GM12878 (cell line): ENCODE data around the gene PRC1. TPM values are rescaled to one million over a fixed set of nuclear protein-coding genes. Genes with fewer than 3 reads are reported as not detected.

ENCODE experiments used
- ATAC-seq: fragments of 200-7000 bp; cut with Tn5 transposase; 3 replicates; pipeline ENCODE4 v1.9.1; 2020; ENCODE audit warnings: mild to moderate bottlenecking, moderate library complexity
- BruUV-seq: library from RNA; stranded (reverse); fragments of 400-500 nt; replicated peaks from 2 replicates; lab custom pipeline; 2021; lab: Mats Ljungman, UMichigan
- CTCF ChIA-PET: fragments of 300-600 bp; sonication (Branson Sonifier 250); formaldehyde crosslinking; extraction: SDS; loops from one replicate; lab custom pipeline; 2021; ENCODE audit warnings: inconsistent platforms; lab: Yijun Ruan, JAX
- POLR2A ChIA-PET: fragments of 350-600 bp; formaldehyde crosslinking; extraction: SDS; loops from one replicate; lab custom pipeline; 2021; ENCODE audit warnings: inconsistent platforms; lab: Charles Lee
- RAD21 ChIA-PET: fragments of 300-600 bp; sonication (Branson Sonifier 250); formaldehyde crosslinking; loops from one replicate; lab custom pipeline; 2023; ENCODE audit warnings: antibody characterized with exemption; ENCODE audit not compliant: unreplicated experiment; lab: Charles Lee
- SMC1A ChIA-PET: fragments of 300-600 bp; sonication (Branson Sonifier 250); formaldehyde crosslinking; loops from one replicate; lab custom pipeline; 2023; ENCODE audit not compliant: unreplicated experiment, uncharacterized antibody; lab: Charles Lee
- DNase-seq: peaks from one replicate; pipeline ENCODE4 v3.0.0-alpha.2; 2011; ENCODE audit warnings: low read depth, low spot score
- FAIRE-seq: peaks from 3 replicates; lab custom pipeline; 2011; peaks lifted over from hg19 to GRCh38; lab: Jason Lieb, UNC
- H2AFZ ChIP-seq: 2 replicates; pipeline ENCODE4 v1.6.0; 2011; ENCODE audit warnings: low read depth, low read length, control low read depth; ENCODE audit not compliant: control insufficient read depth
- H3K27ac ChIP-seq: 2 replicates; pipeline ENCODE4 v1.5.1; 2011; ENCODE audit warnings: control low read depth; ENCODE audit not compliant: control insufficient read depth, insufficient read depth
- H3K27me3 ChIP-seq, 2 experiments: replicated peaks in 1 of 2; 2 replicates each; pipeline versions ENCODE4 v1.6.0 to v1.6.1; 2011; ENCODE audit warnings: low read length in 1 of 2; ENCODE audit not compliant: control insufficient read depth in 2 of 2, insufficient read depth in 2 of 2
- H3K36me3 ChIP-seq, 2 experiments: 2 replicates each; pipeline ENCODE4 v1.5.1; 2011; ENCODE audit warnings: low read length in 1 of 2; ENCODE audit not compliant: control insufficient read depth in 2 of 2, insufficient read depth in 2 of 2
- H3K4me1 ChIP-seq: 2 replicates; pipeline ENCODE4 v1.6.1; 2011; ENCODE audit warnings: mild to moderate bottlenecking, low read length, moderate library complexity, mixed read lengths; ENCODE audit not compliant: control insufficient read depth, insufficient read depth
- H3K4me2 ChIP-seq: 2 replicates; pipeline ENCODE4 v1.6.0; 2011; ENCODE audit warnings: control low read depth; ENCODE audit not compliant: control insufficient read depth, insufficient read depth
- H3K4me3 ChIP-seq: fragments of 200-600 bp; sonication (generic); 2 replicates; pipeline ENCODE4 v1.5.1; 2016
- H3K79me2 ChIP-seq: 2 replicates; pipeline ENCODE4 v1.6.0; 2011; ENCODE audit warnings: low read length; ENCODE audit not compliant: control insufficient read depth, insufficient read depth
- H3K9ac ChIP-seq: 2 replicates; pipeline ENCODE4 v1.8.0; 2011; ENCODE audit warnings: low read length, control low read depth, mixed read lengths; ENCODE audit not compliant: control insufficient read depth, insufficient read depth
- H3K9me3 ChIP-seq: replicated peaks from 3 replicates; pipeline ENCODE4 v1.5.1; 2011; ENCODE audit warnings: mild to moderate bottlenecking, low read length; ENCODE audit not compliant: control insufficient read depth, insufficient read depth
- H4K20me1 ChIP-seq: 2 replicates; pipeline ENCODE4 v1.6.0; 2011; ENCODE audit not compliant: control insufficient read depth, insufficient read depth
- E2F8 ChIP-seq: fragments of 450-650 bp; IDR thresholded peaks from 2 replicates; pipeline ENCODE4 v1.6.1; 2018; ENCODE audit warnings: mild to moderate bottlenecking, low read depth, moderate library complexity; ENCODE audit not compliant: partially characterized antibody
- GATAD2B ChIP-seq: fragments of 450-650 bp; conservative IDR thresholded peaks from 2 replicates; pipeline ENCODE4 v1.6.1; 2017; ENCODE audit warnings: low read depth, mild to moderate bottlenecking, moderate library complexity
- PKNOX1 ChIP-seq: fragments of 450-650 bp; IDR thresholded peaks from 2 replicates; pipeline ENCODE4 v1.6.1; 2016; ENCODE audit warnings: mild to moderate bottlenecking
- POLR2A ChIP-seq: IDR thresholded peaks from 2 replicates; pipeline ENCODE4 v1.6.1; 2011; ENCODE audit warnings: low read depth, mild to moderate bottlenecking, low read length
- WGBS: methylation state at CpG from one replicate; pipeline ENCODE4 v1.1.6; 2016; ENCODE audit warnings: low lambda C conversion rate; ENCODE audit not compliant: insufficient replicate concordance, insufficient coverage; ENCODE audit errors: missing lambda C conversion rate; 5-methylcytosine and 5-hydroxymethylcytosine counted together
- in situ Hi-C: fragments of 300-500 bp; cut with MboI; formaldehyde crosslinking; loops from 9 replicates; pipeline ENCODE4 v1.14.3; 2018; ENCODE audit warnings: mixed read lengths
- intact Hi-C: fragments of 100-400 bp; cut with micrococcal nuclease; formaldehyde crosslinking; loops from one replicate; pipeline ENCODE4 v1.14.2; 2022; ENCODE audit not compliant: unreplicated experiment
- polyA plus RNA-seq, 11 experiments: library from polyadenylated mRNA; depleted of rRNA in 4 of 11; unstranded in 6 of 11; stranded (reverse) in 5 of 11; fragments of >200 nt; fragmentation: Nextera tagmentation in 4 of 11; fragmentation: Illumina TruSeq in 1 of 11; extraction: Ambion mirVana in 4 of 11; extraction: Trizol in 1 of 11; gene quantifications; 1 replicate in 1 of 11; 2 replicates in 10 of 11; pipeline versions ENCODE4 v1.2.1 to v1.2.3, GENCODE V29; 2011 to 2016; ENCODE audit warnings: inconsistent platforms in 2 of 11, missing spikeins in 2 of 11, low read depth in 1 of 11
- total RNA-seq, 4 experiments: library from RNA; depleted of rRNA in 3 of 4; stranded (reverse); fragments of >200 nt in 3 of 4; fragmentation: Illumina TruSeq in 1 of 4; extraction: Trizol in 1 of 4; gene quantifications; 2 replicates each; pipeline versions ENCODE4 v1.2.1 to v1.2.3, GENCODE V29; 2013 to 2021

The PRC1 gene
- total and polyA plus RNA-seq, 10 of the 15 experiments (the other 5 are each of a cell fraction or from before 2014, with no cell fraction given) = 100 to 241 (median 131) TPM

- no peak for TF ChIP-seq GATAD2B
- TF ChIP-seq PKNOX1 = no peak
Measured at GRCh38 chr15:90956274-90957030, 37.9 kb downstream of the PRC1 start (continued).

- peaks cover 24% of the 10 kb centered on the region for H3K79me2 ChIP-seq
- POLR2A ChIA-PET = interaction anchor here (0.6 to 3.6 kb wide), 3 partner anchors 17 to 42 kb away, joined by 5 to 26 read pairs (median 5); no protein-coding TSS in a partner anchor
- 18% methylated on average over 20 of the region's 20 CpGs for WGBS
- peaks cover 3% of the 10 kb centered on the region; the same call in 1 of the 2 replicates for H3K4me1 ChIP-seq
- DNase-seq = no peak
- ATAC-seq = no peak
- H3K36me3 ChIP-seq = peaks cover 17 to 20% of the 10 kb centered on the region in 2 experiments
- BruUV-seq = no TSS peak
- H3K27ac ChIP-seq = peak overlapping the region; percentile 98
- H2AFZ ChIP-seq = no peak overlapping the region
- no peaks in the 10 kb centered on the region for H3K9me3 ChIP-seq
- intact Hi-C loops = loop anchor here (1.0 to 5.0 kb wide), 4 partner anchors 37 to 316 kb away; partner anchors contain the start of genes PRC1 and VPS33B
- SMC1A ChIA-PET = interaction anchor here (1.0 to 4.1 kb wide), 6 partner anchors 16 to 77 kb away, joined by 3 to 18 read pairs (median 8); partner anchors contain the start of genes HDDC3 and UNC45A
- in situ Hi-C loops = loop anchor here (25.0 kb wide), 1 partner anchor 1368 kb away; the partner anchor contains the start of gene TICRR
- FAIRE-seq = no peak
- H3K4me3 ChIP-seq = peak overlapping the region; percentile 87
- H3K27me3 ChIP-seq = no peaks in the 10 kb centered on the region
- H3K4me2 ChIP-seq = peak overlapping the region; percentile 78
- CTCF ChIA-PET = interaction anchor here (0.5 to 6.4 kb wide), 21 partner anchors 11 to 320 kb away, joined by 3 to 74 read pairs (median 5); partner anchors contain the start of genes HDDC3, PRC1 and UNC45A
- H3K9ac ChIP-seq = peak overlapping the region; percentile 98
- no peaks in the 10 kb centered on the region for H4K20me1 ChIP-seq
- no peak for TF ChIP-seq E2F8
- peak; percentile 36; the same call in 1 of the 2 replicates for TF ChIP-seq POLR2A
- RAD21 ChIA-PET = interaction anchor here (0.8 to 4.5 kb wide), 6 partner anchors 16 to 94 kb away, joined by 3 to 24 read pairs (median 3); partner anchors contain the start of genes HDDC3 and UNC45A
Measured at GRCh38 chr15:90955624-90956273, 38.6 kb downstream of the PRC1 start.
